Measurements from ENCODE around the gene TRAPPC3L.

TRAPPC3L gene

DNA sequence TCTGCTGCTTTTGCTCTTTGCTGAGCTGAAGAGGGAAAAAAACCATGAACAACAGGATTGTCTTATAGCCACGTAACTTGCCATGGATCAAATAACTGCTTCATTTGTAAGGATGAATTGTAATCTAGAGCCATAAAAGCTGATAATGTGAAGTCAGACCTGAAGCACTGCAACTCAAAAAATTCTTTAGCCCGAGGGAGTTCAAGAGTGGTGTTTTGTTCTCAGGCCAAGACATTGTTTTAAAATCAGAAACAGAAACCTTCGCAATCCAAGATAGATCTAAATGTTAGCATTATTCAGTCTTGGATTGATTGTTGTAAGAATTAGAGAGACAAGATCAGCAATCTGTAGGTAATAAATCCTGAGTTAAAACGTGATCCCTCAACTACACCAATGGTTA, at the start of gene TRAPPC3L:
Gene TRAPPC3L (minus strand): TSS at position 34 of the 400 bp plus-strand sequence. CDS start 170 bp downstream, outside the sequence.
- DNase-seq (ENCODE audit: low read depth, low spot score) = no peak

DNA sequence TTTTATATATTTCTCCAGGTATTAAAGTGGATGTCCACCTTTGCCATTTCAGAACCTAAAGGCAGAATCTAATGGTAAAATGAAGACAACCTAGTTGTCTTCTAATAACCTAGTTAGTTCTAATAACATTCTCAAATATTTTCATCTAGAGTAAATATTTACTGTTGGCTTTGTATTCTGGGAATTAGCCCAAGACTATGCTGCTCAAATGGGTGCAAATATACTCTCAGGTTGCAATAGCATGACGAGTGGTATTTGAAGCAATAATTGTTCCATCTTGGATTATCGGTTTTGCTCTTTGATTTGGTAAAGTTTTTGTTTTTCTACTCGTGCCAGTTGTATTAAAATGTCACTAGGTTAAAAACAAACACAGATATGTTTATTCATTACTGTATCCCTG, 49.8 kb upstream of the TRAPPC3L start:
- DNase-seq (ENCODE audit: low read depth, low spot score) = no peak

DNA sequence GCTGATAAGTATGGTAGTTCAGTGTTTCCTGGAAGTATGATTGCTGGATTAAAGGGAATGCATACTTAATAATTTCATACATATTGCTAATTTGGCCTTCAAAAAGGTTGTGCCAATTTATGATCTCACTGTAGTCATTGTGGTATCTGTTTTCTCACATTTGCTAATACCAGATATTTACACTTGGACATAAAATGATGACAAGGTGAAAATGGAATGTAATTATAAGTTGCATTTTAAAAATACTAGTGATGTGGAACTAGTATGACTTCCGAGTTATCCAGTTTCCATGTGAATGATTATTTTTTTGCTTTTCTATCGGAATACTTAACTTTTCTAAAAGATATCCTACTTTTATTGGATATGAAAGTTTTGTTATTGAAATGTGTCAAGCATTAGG, 41.3 kb upstream of the TRAPPC3L start:
- no peak for DNase-seq (ENCODE audit: low read depth, low spot score)

DNA sequence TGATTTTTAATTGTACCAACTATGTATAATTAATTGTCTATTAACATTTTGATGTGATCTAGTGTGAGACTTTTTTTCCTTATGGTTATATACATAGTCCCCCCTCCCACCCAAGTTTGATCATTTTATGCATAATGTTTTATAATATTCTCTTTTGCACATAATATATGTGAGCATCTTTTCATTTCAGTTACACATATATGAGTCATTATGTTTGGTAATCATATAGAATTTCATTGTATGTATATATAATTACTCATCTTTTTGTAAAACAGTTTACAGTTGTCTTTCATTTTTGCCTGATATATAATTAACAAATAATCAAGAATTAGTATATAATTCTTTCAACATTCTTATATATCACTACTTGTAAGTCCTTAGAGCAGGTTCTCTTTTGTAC, 40.8 kb upstream of the TRAPPC3L start:
- no peak for DNase-seq (ENCODE audit: low read depth, low spot score)

DNA sequence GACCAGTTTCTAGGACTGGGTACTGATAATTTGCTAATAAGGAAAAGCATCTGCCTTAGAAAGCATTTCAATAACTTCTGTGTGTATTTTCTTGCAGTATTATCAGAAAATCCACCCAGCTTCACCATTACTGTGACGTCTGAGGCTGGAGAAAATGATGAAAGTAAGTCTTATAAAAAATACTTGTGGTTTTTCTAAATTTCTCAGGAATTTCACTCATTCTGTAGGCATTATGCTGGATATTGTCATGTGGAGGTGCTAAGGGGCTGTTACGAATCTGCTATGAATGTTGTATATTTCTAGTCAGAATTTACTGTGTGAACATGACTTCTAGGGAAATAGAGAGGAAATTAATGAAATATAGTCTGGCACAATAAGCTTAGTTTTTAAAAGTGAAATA, 34.7 kb upstream of the TRAPPC3L start:
- no peak for DNase-seq (ENCODE audit: low read depth, low spot score)

DNA sequence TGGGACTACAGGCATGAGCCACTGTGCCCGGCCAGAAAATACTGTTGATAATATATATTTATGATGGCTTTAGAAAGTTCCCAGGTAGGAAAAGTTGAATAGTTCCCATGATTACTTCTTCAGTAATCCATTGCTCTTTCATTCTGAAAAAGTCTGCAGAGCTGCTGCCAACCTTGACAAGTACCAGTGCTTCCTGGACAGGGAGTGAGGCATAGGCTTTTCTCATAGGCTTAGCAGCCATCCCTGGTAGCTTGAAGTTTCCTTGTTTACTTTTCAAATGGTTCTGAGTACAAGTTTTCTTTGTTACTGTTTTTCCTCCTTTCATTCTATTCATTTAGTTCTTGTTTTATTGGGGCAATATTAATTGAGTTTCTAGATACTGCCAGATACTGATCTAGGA, 33.7 kb upstream of the TRAPPC3L start:
- DNase-seq (ENCODE audit: low read depth, low spot score) = no peak

DNA sequence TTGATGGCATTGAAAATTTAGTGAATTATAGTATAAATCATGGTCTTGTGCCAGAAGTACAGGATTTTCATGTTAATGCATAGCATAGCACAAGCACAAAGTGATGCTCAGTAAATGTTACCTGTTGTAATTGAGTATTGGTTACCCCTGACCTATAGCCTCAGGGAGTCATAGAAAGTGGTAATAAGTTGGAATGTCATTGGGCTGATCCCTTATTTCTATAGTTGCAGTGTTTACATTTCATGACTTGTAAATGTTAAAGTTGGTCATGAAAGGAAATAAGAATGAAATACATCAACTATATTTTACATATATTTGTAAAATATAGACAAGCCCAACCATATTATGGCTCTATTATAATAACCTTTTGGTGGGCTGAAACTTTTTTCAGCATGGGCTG, 32.9 kb upstream of the TRAPPC3L start:
- no peak for DNase-seq (ENCODE audit: low read depth, low spot score)

DNA sequence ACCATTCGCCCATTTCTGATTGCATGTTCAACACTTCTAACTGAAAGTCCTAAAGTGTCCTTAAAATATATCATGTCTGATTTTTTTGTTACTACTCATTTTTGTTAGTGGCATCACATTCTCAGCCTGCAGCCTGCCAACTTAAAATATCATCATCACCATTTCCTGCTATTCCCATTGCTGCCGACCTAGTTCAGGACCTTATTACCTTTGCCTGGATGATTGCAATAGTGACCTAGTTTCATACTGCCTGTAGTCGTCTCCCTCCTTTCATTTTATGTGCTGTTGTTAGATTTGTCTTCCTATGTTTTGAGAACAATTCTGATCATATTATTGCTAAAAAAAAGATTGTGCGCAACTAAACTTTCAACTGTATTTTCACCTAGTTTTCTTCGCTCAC, 32.0 kb upstream of the TRAPPC3L start:
- DNase-seq (ENCODE audit: low read depth, low spot score) = no peak

DNA sequence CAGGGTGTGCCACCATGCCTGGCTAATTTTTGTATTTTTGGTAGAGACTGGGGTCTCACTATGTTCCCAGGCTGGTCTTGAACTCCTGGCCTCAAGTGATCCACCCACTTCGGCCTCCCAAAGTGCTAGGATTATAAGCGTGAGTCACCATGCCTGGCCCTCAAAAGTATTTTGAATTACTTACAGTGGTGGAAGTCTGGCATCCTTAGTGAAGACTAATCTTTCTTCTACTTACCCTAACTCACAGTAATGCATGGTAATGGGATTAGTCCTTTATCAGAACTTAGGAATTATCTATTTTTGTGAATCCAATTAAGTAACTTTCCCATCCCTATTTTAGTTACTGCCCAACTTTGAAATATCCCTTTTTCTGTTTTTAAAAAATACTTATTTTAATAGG, 29.7 kb upstream of the TRAPPC3L start:
- DNase-seq (ENCODE audit: low read depth, low spot score) = no peak

DNA sequence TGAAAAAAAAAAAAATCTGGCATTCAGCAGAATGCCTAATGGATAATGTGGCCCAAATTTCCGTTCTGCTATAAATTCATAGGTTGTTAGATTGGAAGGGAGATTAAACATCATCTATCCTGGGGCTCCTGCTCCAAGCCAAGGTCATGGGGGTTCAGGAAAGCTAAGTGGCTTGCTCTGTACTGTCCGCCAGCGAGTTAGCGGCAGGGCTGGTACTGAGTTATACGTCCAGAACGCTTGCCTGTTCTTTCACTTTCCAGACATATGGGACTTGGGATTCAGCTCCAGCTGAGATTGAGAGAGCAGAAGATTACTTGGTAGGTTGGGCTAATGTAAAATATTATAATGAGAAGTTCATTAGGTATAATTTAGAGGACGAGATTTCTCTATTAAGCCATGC, 26.7 kb upstream of the TRAPPC3L start:
- no peak for DNase-seq (ENCODE audit: low read depth, low spot score)

DNA sequence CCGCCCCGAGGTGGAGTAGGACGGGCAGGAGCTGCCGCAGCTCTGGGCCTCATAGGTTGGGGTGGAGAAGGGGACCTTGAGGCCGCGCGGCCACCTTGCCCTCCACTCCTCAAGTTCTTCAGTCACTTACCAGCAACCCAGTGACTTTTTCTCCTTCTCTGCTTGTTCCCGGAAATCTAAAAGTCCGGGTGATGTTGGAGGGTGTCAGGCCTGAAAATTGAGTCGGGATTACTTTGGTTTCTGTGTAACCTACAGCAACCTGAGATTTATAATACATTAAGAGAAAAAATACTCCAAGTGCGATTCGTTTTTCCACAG, 26.2 kb upstream of the TRAPPC3L start:
- no peak for DNase-seq (ENCODE audit: low read depth, low spot score)

DNA sequence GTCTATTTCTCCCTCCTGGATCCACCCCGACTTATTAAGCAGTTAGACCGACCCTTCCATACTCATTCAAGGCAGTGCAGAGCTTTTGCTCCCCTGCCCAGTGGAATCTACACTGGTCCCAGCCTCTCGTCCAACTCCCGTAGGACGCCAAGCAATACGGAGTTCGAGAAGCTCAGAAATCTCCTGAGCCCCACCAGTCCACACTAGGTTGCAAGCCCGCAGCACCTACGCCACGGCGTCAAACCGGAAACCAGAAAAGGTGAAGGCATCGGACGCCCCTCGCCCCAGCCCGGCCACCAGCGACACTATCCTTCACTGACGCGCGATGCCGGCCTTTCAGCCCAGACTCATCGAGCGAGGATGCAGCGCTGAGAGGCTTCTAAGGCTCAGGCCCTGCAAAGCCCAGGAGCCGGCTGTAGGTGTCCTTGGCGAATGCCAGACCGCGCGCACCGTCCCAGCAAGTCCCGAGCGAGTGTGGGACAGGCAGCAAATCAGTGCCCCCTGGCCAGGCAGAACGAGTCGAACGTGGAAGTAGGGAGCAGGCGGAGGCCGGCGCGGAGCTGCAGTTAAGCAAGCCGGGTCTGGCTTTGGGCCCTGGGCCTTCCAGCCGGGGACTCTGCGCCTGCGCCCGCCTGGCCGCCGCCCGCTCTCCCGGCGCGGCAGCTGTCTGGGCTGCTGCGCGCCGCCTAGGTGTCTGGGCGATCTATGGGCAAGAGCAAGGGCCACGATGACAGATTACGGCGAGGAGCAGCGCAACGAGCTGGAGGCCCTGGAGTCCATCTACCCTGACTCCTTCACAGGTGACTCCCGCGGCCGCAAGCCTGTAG, 25.6 kb upstream of the TRAPPC3L start, which contains the start of gene RWDD1:
Gene RWDD1 (plus strand): TSS at position 649 of the 827 bp plus-strand sequence. CDS start 79 bp downstream, at position 728.
- peak; percentile 98 for DNase-seq (ENCODE audit: low read depth, low spot score)

DNA sequence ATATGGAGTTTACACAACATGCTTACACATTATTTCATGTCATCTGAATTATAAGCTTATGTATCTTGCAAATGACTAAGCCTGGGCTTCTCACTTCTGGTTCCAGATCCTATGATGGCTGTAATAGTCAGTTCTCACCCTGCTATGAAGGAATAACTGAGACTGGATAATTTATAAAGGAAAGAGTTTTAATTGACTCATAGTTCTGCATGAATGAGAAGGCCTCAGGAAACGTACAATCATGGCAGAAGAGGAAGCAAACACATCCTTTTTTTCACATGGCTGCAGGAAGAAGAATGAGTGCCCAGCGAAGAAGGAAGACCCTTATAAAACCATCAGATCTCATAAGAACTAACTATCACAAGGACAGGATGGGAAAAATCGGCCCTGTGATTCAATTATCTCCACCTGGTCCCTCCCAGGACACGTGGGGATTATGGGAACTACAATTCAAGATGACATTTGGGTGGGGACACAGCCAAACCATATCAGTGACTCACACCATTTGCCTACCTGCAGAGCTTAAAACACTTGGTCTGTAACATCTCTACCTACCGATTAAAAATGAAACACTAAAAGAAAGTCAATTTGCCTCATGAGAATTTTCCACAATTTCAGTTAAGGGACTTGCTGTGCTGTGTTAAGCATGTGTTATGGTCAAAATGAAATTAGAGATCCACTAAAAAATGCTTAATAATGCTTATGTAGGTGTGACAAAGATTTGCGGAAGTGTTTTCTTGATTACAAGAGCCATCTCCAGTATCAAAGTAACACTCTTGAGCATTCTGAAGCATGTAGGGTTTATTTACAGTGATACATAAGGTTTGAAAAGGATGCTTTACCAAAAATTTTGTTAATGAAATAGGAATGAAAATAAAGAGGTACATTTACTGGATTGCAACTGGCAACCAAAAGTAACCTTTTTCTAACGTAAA, 23.6 kb upstream of the TRAPPC3L start:
- no peak for DNase-seq (ENCODE audit: low read depth, low spot score)

DNA sequence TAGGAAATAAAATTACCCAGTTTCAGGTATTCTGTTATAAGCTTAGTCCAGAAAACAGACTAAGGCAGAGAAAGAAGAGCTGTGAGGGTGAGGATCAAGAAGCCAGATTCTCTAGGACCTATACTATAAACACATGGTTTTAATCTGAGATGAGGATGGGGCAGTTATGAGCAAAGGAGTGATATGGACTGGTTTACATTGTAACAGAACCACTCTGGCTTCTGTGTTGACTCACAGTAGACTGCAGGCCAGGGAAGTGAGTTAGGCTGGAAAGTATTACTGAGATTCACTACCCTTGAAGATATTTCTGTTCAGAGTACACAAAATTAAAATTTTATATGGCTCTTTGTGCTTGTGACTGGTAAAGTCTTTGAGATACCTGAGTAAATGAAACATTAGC, 22.6 kb upstream of the TRAPPC3L start:
- DNase-seq (ENCODE audit: low read depth, low spot score) = no peak

DNA sequence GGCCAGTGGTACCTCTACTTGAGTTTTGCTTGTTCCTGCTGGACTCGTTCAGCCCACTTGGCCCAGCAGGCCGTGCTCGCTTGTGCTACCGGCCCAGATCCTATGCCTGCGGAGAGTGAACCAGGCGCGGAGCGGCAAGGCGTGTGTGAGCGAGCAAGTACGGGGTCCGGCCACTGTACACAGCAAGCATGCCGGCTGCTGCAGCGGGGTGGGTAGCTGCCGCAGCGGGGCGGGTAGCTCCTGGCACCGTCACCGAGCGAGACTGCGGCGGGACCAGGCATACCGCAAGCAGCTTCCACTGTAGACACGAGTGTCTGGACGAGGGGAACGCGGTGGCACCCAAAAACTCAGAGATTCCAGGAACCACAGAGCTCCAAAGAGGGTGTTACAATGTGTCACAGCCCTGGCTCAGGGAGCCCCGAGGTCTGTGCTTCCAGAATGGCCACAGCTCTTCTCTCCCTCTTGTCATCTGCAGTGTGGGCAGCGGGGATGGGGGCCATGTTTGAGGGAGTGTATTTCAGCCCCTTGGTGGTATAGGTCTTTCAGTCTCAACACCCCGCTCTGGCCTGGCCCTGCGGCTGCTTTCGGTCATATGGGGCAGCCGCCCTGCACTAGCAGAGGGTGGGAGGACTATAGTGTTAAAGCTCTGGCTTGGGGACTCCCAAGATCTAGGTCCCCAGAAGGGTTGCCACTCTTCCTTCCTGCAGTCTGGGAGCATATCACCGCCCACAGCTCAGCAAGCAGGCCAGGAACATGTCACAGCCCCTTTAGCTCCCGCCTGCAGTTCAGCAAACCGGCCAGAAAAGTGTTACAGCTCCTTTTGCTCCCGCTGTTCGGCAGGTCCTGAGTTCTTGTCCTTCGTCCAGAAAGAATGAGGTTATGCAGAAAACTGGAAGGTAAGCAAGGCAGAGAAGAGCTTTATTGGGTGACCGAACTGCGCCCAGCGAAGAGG, 19.7 kb upstream of the TRAPPC3L start:
- no peak for DNase-seq (ENCODE audit: low read depth, low spot score)

DNA sequence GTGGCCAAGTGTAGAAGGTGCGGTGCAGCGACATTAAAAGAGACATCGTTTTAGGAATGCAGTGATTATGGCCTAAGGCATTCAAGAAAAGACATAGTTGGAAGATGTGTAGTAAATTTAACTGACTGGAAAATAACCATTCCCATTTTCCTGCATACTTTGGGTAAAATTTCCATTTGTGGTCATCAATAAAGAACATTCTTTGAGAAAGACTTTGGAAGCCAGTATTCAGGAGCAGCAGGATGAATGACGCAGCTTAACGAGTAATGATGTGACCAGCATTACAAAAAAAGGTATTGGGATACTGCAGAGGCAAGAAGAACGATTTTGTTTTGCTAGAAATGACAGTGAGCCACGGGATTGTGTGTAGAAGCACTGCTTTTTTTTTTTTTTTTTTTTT, 18.8 kb upstream of the TRAPPC3L start:
- DNase-seq (ENCODE audit: low read depth, low spot score) = no peak

DNA sequence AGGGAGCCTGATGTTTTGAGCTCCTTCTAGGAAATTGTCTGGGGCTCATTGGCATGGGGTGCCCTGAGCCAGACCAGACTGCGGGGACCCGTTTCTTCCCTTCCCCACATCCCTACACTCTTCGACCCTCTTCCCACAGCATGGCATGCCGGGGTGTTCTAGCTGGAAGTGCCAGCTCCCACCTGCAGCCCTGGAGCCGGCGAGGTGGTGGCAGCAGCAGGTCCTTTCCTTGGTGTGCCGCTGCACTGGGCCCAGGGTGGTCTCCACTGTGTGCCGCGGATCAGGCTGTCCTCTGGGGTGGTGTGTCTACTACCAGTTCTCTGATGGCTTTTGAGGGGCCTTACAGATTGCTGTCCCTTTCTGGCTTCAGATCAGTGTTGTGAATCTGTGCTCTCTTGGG, 18.3 kb upstream of the TRAPPC3L start:
- no peak for DNase-seq (ENCODE audit: low read depth, low spot score)

DNA sequence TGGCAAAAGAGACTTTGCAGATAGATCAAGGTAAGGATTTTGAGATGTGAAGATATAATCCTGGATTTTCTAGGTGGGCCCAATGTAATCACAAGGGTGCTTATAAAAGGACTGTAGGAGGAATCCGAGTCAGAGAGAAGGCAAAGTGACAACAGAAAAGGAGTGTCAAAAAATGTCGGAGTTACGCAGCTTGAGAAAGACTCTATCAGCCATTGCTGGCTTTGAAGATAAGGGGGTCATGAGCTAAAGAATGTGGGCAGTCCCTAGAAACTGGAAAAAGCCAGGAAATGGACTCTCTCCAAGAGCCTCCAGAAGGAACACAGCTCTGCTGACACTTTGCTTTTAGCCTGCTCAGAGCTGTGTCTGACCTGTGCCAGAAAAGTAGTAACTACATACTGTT, 17.1 kb upstream of the TRAPPC3L start:
- DNase-seq (ENCODE audit: low read depth, low spot score) = no peak

DNA sequence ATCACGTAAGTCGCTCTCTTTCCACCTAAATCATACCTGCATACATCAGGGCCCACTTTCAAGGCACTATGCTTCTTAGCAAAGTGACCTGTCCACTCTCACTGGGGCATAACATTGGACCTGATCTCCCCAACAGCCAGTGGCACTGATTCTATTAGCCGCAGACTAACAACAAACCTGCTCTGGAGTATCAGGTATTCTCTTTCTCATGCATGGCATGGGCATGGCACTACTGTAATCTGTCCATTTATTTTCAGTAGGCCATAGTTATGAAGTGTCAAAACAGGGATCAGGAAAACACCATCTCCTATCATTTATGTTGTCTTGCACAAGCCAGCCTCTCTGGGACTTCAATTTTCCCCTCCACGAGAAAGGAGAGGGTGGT, 16.5 kb upstream of the TRAPPC3L start:
- DNase-seq (ENCODE audit: low read depth, low spot score) = no peak

DNA sequence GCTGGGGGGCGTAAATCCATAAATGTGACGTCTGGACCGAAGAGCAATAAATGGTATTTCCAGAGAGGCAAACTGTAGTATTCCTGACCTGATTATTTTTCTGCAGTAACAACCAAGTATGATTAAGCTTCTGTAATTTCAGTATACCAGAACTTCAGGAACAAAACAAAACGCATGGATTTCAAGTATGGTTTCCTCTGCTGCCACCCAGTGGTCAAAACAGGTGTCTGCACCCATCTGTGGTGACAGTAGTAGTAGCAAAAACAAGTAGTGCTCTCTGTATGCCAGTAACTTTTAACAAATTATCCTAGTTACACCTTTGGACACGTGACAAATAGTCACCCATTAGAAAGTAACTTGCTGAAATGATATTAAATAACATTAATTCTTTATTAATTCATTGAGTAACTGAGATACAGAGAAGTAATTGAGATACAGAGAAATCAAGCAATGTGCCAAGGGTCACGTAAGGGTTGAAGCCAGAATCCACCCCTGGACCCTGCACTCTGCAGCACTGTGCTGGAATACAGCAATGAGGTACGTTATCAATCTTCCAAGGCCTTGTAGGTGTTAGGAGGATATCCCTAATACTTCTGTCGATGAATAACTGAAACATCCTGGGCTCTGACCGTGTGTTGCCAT, 16.0 kb upstream of the TRAPPC3L start:
- no peak for DNase-seq (ENCODE audit: low read depth, low spot score)

DNA sequence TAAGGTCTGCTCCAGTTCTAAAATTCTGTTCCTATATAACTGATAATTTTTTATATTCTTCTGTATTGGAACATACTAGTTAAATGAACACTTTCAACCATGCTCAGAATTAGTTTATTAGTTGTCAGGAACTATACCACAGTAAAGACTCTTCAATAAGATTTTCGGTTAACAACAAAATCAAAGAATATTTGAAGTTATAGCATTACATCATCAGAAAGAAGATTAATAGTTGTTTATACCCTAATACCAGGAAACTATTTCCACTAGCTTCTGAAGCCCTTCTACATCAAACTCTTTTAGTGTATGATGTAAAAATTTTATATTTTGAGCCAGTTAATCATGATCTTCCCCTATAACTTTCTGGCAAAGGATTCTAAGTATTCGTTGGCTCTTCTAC, 14.6 kb upstream of the TRAPPC3L start:
- no peak for DNase-seq (ENCODE audit: low read depth, low spot score)

Measured in iPS DF 19.7 (cell line).